Measurements from ENCODE around the gene WNT6.

The WNT6 gene

GRCh38 chr2:218861645-218862318 lies 2.2 kb downstream of the WNT6 start:
- Histone ChIP-seq H3K27me3 (ENCODE audit: control insufficient read depth in 5 of 5, insufficient read depth in 4 of 5, low read length in 5 of 5) (peaks cover 47 to 61% (median 56%) of the 10 kb centered on the region in 5 donors), H3K4me3 (ENCODE audit: low read depth in 1 of 5, low read length in 5 of 5) (no peak overlapping the region), H3K4me1 (ENCODE audit: control insufficient read depth in 5 of 5, insufficient read depth in 5 of 5, low read length in 5 of 5) (peaks cover 0 to 22% (median 17%) of the 10 kb centered on the region in 5 donors), H3K27ac (ENCODE audit: low read depth, low read length) (no peak overlapping the region), H3K9me3 (ENCODE audit: control insufficient read depth in 5 of 5, low read length in 5 of 5) (no peaks in the 10 kb centered on the region), H3K9ac (ENCODE audit: low read length in 5 of 5) (no peak overlapping the region), H3K36me3 (ENCODE audit: control insufficient read depth in 5 of 5, insufficient read depth in 5 of 5, low read length in 5 of 5) (no peaks in the 10 kb centered on the region)

DNA sequence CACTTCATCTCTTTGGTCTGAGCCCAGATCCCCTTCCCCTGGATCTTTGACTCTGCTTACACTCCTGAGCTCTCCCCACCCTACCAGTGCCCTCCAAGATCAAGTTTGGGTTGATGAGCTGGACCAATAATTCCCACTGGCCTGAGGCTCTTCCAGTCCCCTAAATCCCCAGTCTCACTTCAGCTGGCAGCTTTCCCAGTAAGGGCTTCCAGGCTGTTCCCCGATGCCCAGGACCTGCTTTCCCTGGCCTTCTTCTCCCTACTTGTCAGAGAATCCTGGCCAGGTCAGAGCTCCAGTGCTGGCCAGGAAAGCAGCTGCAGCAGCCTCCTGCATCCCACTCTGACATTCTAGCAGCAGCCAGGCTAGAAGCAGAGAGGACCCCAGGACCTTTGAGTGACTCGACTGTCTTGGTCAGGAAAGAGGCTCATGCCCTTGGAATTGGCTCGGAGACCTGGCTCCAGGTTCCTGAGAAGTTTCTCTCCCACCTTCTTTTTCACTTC lies 3.5 kb downstream of the WNT6 start:
- H3K4me1 ChIP-seq (ENCODE audit: control insufficient read depth in 5 of 5, insufficient read depth in 5 of 5, low read length in 5 of 5) = peaks cover 0 to 22% (median 16%) of the 10 kb centered on the region in 5 donors
- no peak overlapping the region for H3K27ac ChIP-seq (ENCODE audit: low read depth, low read length)
- peaks cover 37 to 54% (median 50%) of the 10 kb centered on the region in 5 donors for H3K27me3 ChIP-seq (ENCODE audit: control insufficient read depth in 5 of 5, insufficient read depth in 4 of 5, low read length in 5 of 5)

GRCh38 chr2:218865396-218865795 lies 5.8 kb downstream of the WNT6 start:
- Histone ChIP-seq H3K9ac (ENCODE audit: low read length in 5 of 5) (no peak overlapping the region), H3K9me3 (ENCODE audit: control insufficient read depth in 5 of 5, low read length in 5 of 5) (no peaks in the 10 kb centered on the region), H3K27me3 (ENCODE audit: control insufficient read depth in 5 of 5, insufficient read depth in 4 of 5, low read length in 5 of 5) (peaks cover 17 to 43% (median 39%) of the 10 kb centered on the region in 5 donors), H3K4me3 (ENCODE audit: low read depth in 1 of 5, low read length in 5 of 5) (no peak overlapping the region), H3K36me3 (ENCODE audit: control insufficient read depth in 5 of 5, insufficient read depth in 5 of 5, low read length in 5 of 5) (no peaks in the 10 kb centered on the region), H3K4me1 (ENCODE audit: control insufficient read depth in 5 of 5, insufficient read depth in 5 of 5, low read length in 5 of 5) (peaks cover 0 to 7% (median 6%) of the 10 kb centered on the region in 5 donors), H3K27ac (ENCODE audit: low read depth, low read length) (no peak overlapping the region)

More for the DNA sequence above, 3.5 kb downstream of the WNT6 start:
- Histone ChIP-seq H3K9me3 (ENCODE audit: control insufficient read depth in 5 of 5, low read length in 5 of 5) (no peaks in the 10 kb centered on the region), H3K4me3 (ENCODE audit: low read depth in 1 of 5, low read length in 5 of 5) (no peak overlapping the region), H3K9ac (ENCODE audit: low read length in 5 of 5) (no peak overlapping the region), H3K36me3 (ENCODE audit: control insufficient read depth in 5 of 5, insufficient read depth in 5 of 5, low read length in 5 of 5) (no peaks in the 10 kb centered on the region)

GRCh38 chr2:218865999-218866398 lies 6.4 kb downstream of the WNT6 start:
- Histone ChIP-seq H3K4me1 (ENCODE audit: control insufficient read depth in 5 of 5, insufficient read depth in 5 of 5, low read length in 5 of 5) (peaks cover 0 to 6% (median 4%) of the 10 kb centered on the region in 5 donors), H3K4me3 (ENCODE audit: low read depth in 1 of 5, low read length in 5 of 5) (no peak overlapping the region), H3K36me3 (ENCODE audit: control insufficient read depth in 5 of 5, insufficient read depth in 5 of 5, low read length in 5 of 5) (no peaks in the 10 kb centered on the region), H3K27me3 (ENCODE audit: control insufficient read depth in 5 of 5, insufficient read depth in 4 of 5, low read length in 5 of 5) (peaks cover 12 to 45% (median 39%) of the 10 kb centered on the region in 5 donors), H3K27ac (ENCODE audit: low read depth, low read length) (no peak overlapping the region), H3K9ac (ENCODE audit: low read length in 5 of 5) (no peak overlapping the region), H3K9me3 (ENCODE audit: control insufficient read depth in 5 of 5, low read length in 5 of 5) (no peaks in the 10 kb centered on the region)

GRCh38 chr2:218867900-218868299 lies 8.3 kb downstream of the WNT6 start:
- peaks cover 15 to 53% (median 45%) of the 10 kb centered on the region in 5 donors for H3K27me3 ChIP-seq (ENCODE audit: control insufficient read depth in 5 of 5, insufficient read depth in 4 of 5, low read length in 5 of 5)
- H3K9ac ChIP-seq (ENCODE audit: low read length in 5 of 5) = no peak overlapping the region
- no peaks in the 10 kb centered on the region for H3K9me3 ChIP-seq (ENCODE audit: control insufficient read depth in 5 of 5, low read length in 5 of 5)
- H3K27ac ChIP-seq (ENCODE audit: low read depth, low read length) = no peak overlapping the region
- H3K36me3 ChIP-seq (ENCODE audit: control insufficient read depth in 5 of 5, insufficient read depth in 5 of 5, low read length in 5 of 5) = no peaks in the 10 kb centered on the region
- H3K4me1 ChIP-seq (ENCODE audit: control insufficient read depth in 5 of 5, insufficient read depth in 5 of 5, low read length in 5 of 5) = peaks cover 0 to 15% (median 6%) of the 10 kb centered on the region in 5 donors
- H3K4me3 ChIP-seq (ENCODE audit: low read depth in 1 of 5, low read length in 5 of 5) = no peak overlapping the region

DNA sequence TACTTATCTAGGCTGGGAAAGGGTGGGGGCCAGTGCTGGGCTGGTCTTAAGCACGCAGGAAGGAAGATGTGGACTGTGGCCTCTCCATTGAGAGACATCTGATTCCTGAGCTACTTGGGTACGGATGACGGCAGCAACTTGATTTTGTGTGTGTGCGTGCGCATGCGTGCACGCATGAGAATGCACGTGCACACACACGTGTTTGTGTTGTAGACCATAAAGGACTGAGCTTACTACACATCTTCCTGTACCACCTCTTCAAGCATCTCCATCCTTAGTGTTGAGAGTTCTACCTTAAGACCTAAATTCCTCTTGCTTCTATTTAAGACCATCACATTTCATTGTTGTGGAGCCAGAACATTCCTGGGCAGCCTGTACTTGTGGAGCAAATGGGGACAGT lies 9.5 kb downstream of the WNT6 start:
- Histone ChIP-seq H3K36me3 (ENCODE audit: control insufficient read depth in 5 of 5, insufficient read depth in 5 of 5, low read length in 5 of 5) (no peaks in the 10 kb centered on the region), H3K4me1 (ENCODE audit: control insufficient read depth in 5 of 5, insufficient read depth in 5 of 5, low read length in 5 of 5) (peaks cover 0 to 18% (median 6%) of the 10 kb centered on the region in 5 donors), H3K4me3 (ENCODE audit: low read depth in 1 of 5, low read length in 5 of 5) (no peak overlapping the region), H3K27me3 (ENCODE audit: control insufficient read depth in 5 of 5, insufficient read depth in 4 of 5, low read length in 5 of 5) (peaks cover 17 to 62% (median 53%) of the 10 kb centered on the region in 5 donors), H3K9ac (ENCODE audit: low read length in 5 of 5) (no peak overlapping the region), H3K27ac (ENCODE audit: low read depth, low read length) (no peak overlapping the region), H3K9me3 (ENCODE audit: control insufficient read depth in 5 of 5, low read length in 5 of 5) (no peaks in the 10 kb centered on the region)

DNA sequence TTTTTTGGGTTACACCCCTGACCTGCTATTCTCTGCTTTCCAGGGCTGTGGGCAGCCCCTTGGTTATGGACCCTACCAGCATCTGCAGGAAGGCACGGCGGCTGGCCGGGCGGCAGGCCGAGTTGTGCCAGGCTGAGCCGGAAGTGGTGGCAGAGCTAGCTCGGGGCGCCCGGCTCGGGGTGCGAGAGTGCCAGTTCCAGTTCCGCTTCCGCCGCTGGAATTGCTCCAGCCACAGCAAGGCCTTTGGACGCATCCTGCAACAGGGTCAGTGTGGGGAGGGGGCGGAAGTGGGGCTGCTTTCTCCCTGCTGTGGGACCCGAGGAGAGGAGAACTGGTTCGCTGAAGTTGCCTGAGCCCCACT lies 11.4 kb downstream of the WNT6 start:
- no peaks in the 10 kb centered on the region for H3K36me3 ChIP-seq (ENCODE audit: control insufficient read depth in 5 of 5, insufficient read depth in 5 of 5, low read length in 5 of 5)
- H3K4me3 ChIP-seq (ENCODE audit: low read depth in 1 of 5, low read length in 5 of 5) = peak overlapping the region in 3 of 5 donors; percentile 25 to 45 (median 34)
- no peak overlapping the region for H3K9ac ChIP-seq (ENCODE audit: low read length in 5 of 5)
- H3K27ac ChIP-seq (ENCODE audit: low read depth, low read length) = no peak overlapping the region
- no peaks in the 10 kb centered on the region for H3K9me3 ChIP-seq (ENCODE audit: control insufficient read depth in 5 of 5, low read length in 5 of 5)
- H3K27me3 ChIP-seq (ENCODE audit: control insufficient read depth in 5 of 5, insufficient read depth in 4 of 5, low read length in 5 of 5) = peaks cover 17 to 68% (median 58%) of the 10 kb centered on the region in 5 donors
- peaks cover 0 to 18% (median 6%) of the 10 kb centered on the region in 5 donors for H3K4me1 ChIP-seq (ENCODE audit: control insufficient read depth in 5 of 5, insufficient read depth in 5 of 5, low read length in 5 of 5)

- H3K9me3 ChIP-seq (ENCODE audit: control insufficient read depth in 5 of 5, low read length in 5 of 5) = no peaks in the 10 kb centered on the region
- H3K4me1 ChIP-seq (ENCODE audit: control insufficient read depth in 5 of 5, insufficient read depth in 5 of 5, low read length in 5 of 5) = peaks cover 0 to 18% (median 6%) of the 10 kb centered on the region in 5 donors
- no peaks in the 10 kb centered on the region for H3K36me3 ChIP-seq (ENCODE audit: control insufficient read depth in 5 of 5, insufficient read depth in 5 of 5, low read length in 5 of 5)
- peaks cover 17 to 73% (median 61%) of the 10 kb centered on the region in 5 donors for H3K27me3 ChIP-seq (ENCODE audit: control insufficient read depth in 5 of 5, insufficient read depth in 4 of 5, low read length in 5 of 5)
- H3K27ac ChIP-seq (ENCODE audit: low read depth, low read length) = no peak overlapping the region
- peak overlapping the region in 3 of 5 donors; percentile 25 to 45 (median 34) for H3K4me3 ChIP-seq (ENCODE audit: low read depth in 1 of 5, low read length in 5 of 5)
- no peak overlapping the region for H3K9ac ChIP-seq (ENCODE audit: low read length in 5 of 5)
These were observed 12.0 kb downstream of the WNT6 start for GRCh38 chr2:218871345-218872302.

GRCh38 chr2:218872645-218873358 lies 13.2 kb downstream of the WNT6 start:
- H3K36me3 ChIP-seq (ENCODE audit: control insufficient read depth in 5 of 5, insufficient read depth in 5 of 5, low read length in 5 of 5) = no peaks in the 10 kb centered on the region
- no peak overlapping the region for H3K27ac ChIP-seq (ENCODE audit: low read depth, low read length)
- H3K4me1 ChIP-seq (ENCODE audit: control insufficient read depth in 5 of 5, insufficient read depth in 5 of 5, low read length in 5 of 5) = peaks cover 0 to 18% (median 6%) of the 10 kb centered on the region in 5 donors
- H3K9me3 ChIP-seq (ENCODE audit: control insufficient read depth in 5 of 5, low read length in 5 of 5) = no peaks in the 10 kb centered on the region
- no peak overlapping the region for H3K4me3 ChIP-seq (ENCODE audit: low read depth in 1 of 5, low read length in 5 of 5)
- peaks cover 25 to 84% (median 67%) of the 10 kb centered on the region in 5 donors for H3K27me3 ChIP-seq (ENCODE audit: control insufficient read depth in 5 of 5, insufficient read depth in 4 of 5, low read length in 5 of 5)
- no peak overlapping the region for H3K9ac ChIP-seq (ENCODE audit: low read length in 5 of 5)

All from subcutaneous abdominal adipose tissue (tissue), 5 donors.